IMR-90 (cell line): ENCODE results near the gene IP6K3. TPM values are rescaled to one million over a fixed set of nuclear protein-coding genes. Genes with fewer than 3 reads are reported as not detected.

Experiments
- ATAC-seq: fragments of 200-7000 bp; cut with Tn5 transposase; 2 replicates; pipeline ENCODE4 v1.9.1; 2020; ENCODE audit warnings: low read depth, mild to moderate bottlenecking, moderate library complexity
- BruUV-seq: library from RNA; stranded (reverse); fragments of 400-500 nt; replicated peaks from 2 replicates; lab custom pipeline; 2021; lab: Mats Ljungman, UMichigan
- CTCF ChIA-PET: fragments of 300-600 bp; formaldehyde crosslinking; extraction: SDS; loops from one replicate; lab custom pipeline; 2021; ENCODE audit warnings: antibody characterized with exemption; lab: Yijun Ruan, JAX
- POLR2A ChIA-PET: fragments of 300-600 bp; sonication (Branson Sonifier 250); formaldehyde crosslinking; loops from one replicate; lab custom pipeline; 2022; ENCODE audit warnings: antibody characterized with exemption; ENCODE audit not compliant: unreplicated experiment; lab: Charles Lee
- DNase-seq: peaks from one replicate; pipeline ENCODE4 v3.0.0; 2013
- H2AFZ ChIP-seq: replicated peaks from 2 replicates; pipeline ENCODE3; 2013; ENCODE audit warnings: low read length, mild to moderate bottlenecking; ENCODE audit not compliant: poor library complexity
- H2AK5ac ChIP-seq: 2 replicates; pipeline ENCODE4 v1.6.1; 2013; ENCODE audit warnings: low read depth, low read length, inconsistent platforms
- H2AK9ac ChIP-seq: replicated peaks from 2 replicates; pipeline ENCODE3; 2013; ENCODE audit warnings: mild to moderate bottlenecking, low read depth, low read length, moderate library complexity; ENCODE audit not compliant: poor library complexity
- H2BK120ac ChIP-seq: 2 replicates; pipeline ENCODE4 v1.6.1; 2013; ENCODE audit warnings: low read depth, low read length, inconsistent platforms
- H2BK15ac ChIP-seq: 3 replicates; pipeline ENCODE4 v1.6.1; 2013; ENCODE audit warnings: low read depth, low read length, inconsistent platforms
- H2BK20ac ChIP-seq: 2 replicates; pipeline ENCODE4 v1.6.1; 2013; ENCODE audit warnings: low read depth, mild to moderate bottlenecking, inconsistent platforms, low read length, moderate library complexity
- H2BK5ac ChIP-seq: 2 replicates; pipeline ENCODE4 v1.6.1; 2013; ENCODE audit warnings: mild to moderate bottlenecking, low read depth, low read length, inconsistent platforms; ENCODE audit not compliant: poor library complexity, severe bottlenecking
- H3K14ac ChIP-seq: replicated peaks from 2 replicates; pipeline ENCODE4 v1.6.1; 2013; ENCODE audit warnings: low read depth, low read length, inconsistent platforms
- H3K18ac ChIP-seq: 2 replicates; pipeline ENCODE4 v1.6.1; 2013; ENCODE audit warnings: low read depth, low read length, control low read depth
- H3K23ac ChIP-seq: 2 replicates; pipeline ENCODE4 v1.6.1; 2013; ENCODE audit warnings: low read depth, low read length, inconsistent platforms
- H3K27ac ChIP-seq: 2 replicates; pipeline ENCODE4 v1.5.1; 2013; ENCODE audit warnings: mild to moderate bottlenecking, control low read depth, low read length; ENCODE audit not compliant: insufficient read depth
- H3K27me3 ChIP-seq: 2 replicates; pipeline ENCODE4 v1.6.1; 2013; ENCODE audit warnings: low read length; ENCODE audit not compliant: control insufficient read depth, insufficient read depth
- H3K36me3 ChIP-seq: 2 replicates; pipeline ENCODE4 v1.6.1; 2013; ENCODE audit warnings: low read length, mixed read lengths; ENCODE audit not compliant: control insufficient read depth, insufficient read depth
- H3K4ac ChIP-seq: 2 replicates; pipeline ENCODE4 v1.6.1; 2013; ENCODE audit warnings: low read depth, low read length, inconsistent platforms
- H3K4me1 ChIP-seq: 2 replicates; pipeline ENCODE4 v1.6.1; 2013; ENCODE audit warnings: low read length, mixed read lengths; ENCODE audit not compliant: control insufficient read depth, insufficient read depth
- H3K4me2 ChIP-seq: 2 replicates; pipeline ENCODE4 v1.6.1; 2013; ENCODE audit warnings: low read depth, mild to moderate bottlenecking, control low read depth, low read length, moderate library complexity
- H3K4me3 ChIP-seq: 2 replicates; pipeline ENCODE4 v1.5.1; 2013; ENCODE audit warnings: low read depth, mild to moderate bottlenecking, control low read depth, low read length, moderate library complexity; ENCODE audit not compliant: insufficient read depth
- H3K56ac ChIP-seq: 2 replicates; pipeline ENCODE4 v1.6.1; 2013; ENCODE audit warnings: low read length, inconsistent platforms; ENCODE audit not compliant: insufficient read depth; ENCODE audit errors: extremely low read depth
- H3K79me1 ChIP-seq, 2 experiments: 2 replicates each; pipeline ENCODE4 v1.6.1; 2013; ENCODE audit warnings: low read length in 2 of 2, inconsistent platforms in 1 of 2, low read depth in 1 of 2
- H3K9ac ChIP-seq: 2 replicates; pipeline ENCODE4 v1.6.1; 2013; ENCODE audit warnings: low read depth, low read length, control low read depth
- H3K9me1 ChIP-seq: 2 replicates; pipeline ENCODE4 v1.6.1; 2013; ENCODE audit warnings: low read length, inconsistent platforms; ENCODE audit not compliant: insufficient read depth
- H3K9me3 ChIP-seq: 2 replicates; pipeline ENCODE4 v1.6.1; 2013; ENCODE audit warnings: low read length; ENCODE audit not compliant: control insufficient read depth, insufficient read depth
- H4K20me1 ChIP-seq: 2 replicates; pipeline ENCODE4 v1.6.1; 2013; ENCODE audit warnings: low read length, inconsistent platforms; ENCODE audit not compliant: insufficient read depth
- H4K5ac ChIP-seq: 2 replicates; pipeline ENCODE4 v1.6.1; 2013; ENCODE audit warnings: mild to moderate bottlenecking, low read depth, low read length, control low read depth
- H4K8ac ChIP-seq, 2 experiments: 2 replicates each; pipeline ENCODE4 v1.6.1; 2013; ENCODE audit warnings: low read depth in 2 of 2, low read length in 2 of 2, control low read depth in 1 of 2, inconsistent platforms in 1 of 2
- H4K91ac ChIP-seq: 2 replicates; pipeline ENCODE4 v1.6.1; 2013; ENCODE audit warnings: low read depth, low read length, inconsistent platforms; ENCODE audit not compliant: insufficient read depth
- CEBPB ChIP-seq: IDR thresholded peaks from 2 replicates; pipeline ENCODE4 v1.6.1; 2012; ENCODE audit warnings: low read depth, low read length, improper control_type of control experiment
- CHD1 ChIP-seq: IDR thresholded peaks from 2 replicates; pipeline ENCODE4 v1.6.1; 2012; ENCODE audit warnings: low read depth, low read length, improper control_type of control experiment
- MAFK ChIP-seq: IDR thresholded peaks from 2 replicates; pipeline ENCODE4 v1.6.1; 2012; ENCODE audit warnings: low read depth, low read length, improper control_type of control experiment
- MAZ ChIP-seq: IDR thresholded peaks from 2 replicates; pipeline ENCODE4 v1.6.1; 2012; ENCODE audit warnings: low read depth, mild to moderate bottlenecking, low read length, improper control_type of control experiment, moderate library complexity, borderline replicate concordance
- MXI1 ChIP-seq: IDR thresholded peaks from 2 replicates; pipeline ENCODE4 v1.6.1; 2012; ENCODE audit warnings: low read depth, mild to moderate bottlenecking, low read length, moderate library complexity, borderline replicate concordance
- NFE2L2 ChIP-seq: fragments of 150-350 bp; IDR thresholded peaks from 2 replicates; pipeline ENCODE4 v1.6.1; 2016; ENCODE audit warnings: low read depth, mild to moderate bottlenecking, low read length
- POLR2A ChIP-seq: IDR thresholded peaks from 2 replicates; pipeline ENCODE4 v1.6.1; 2012; ENCODE audit warnings: mild to moderate bottlenecking, low read depth, low read length
- RAD21 ChIP-seq: IDR thresholded peaks from 2 replicates; pipeline ENCODE4 v1.6.1; 2012; ENCODE audit warnings: low read length, improper control_type of control experiment
- RFX5 ChIP-seq: IDR thresholded peaks from 2 replicates; pipeline ENCODE4 v1.8.0; 2012; ENCODE audit warnings: low read depth, mild to moderate bottlenecking, low read length, moderate library complexity
- SMC3 ChIP-seq: fragments of 150-350 bp; IDR thresholded peaks from 2 replicates; pipeline ENCODE4 v1.6.1; 2016; ENCODE audit warnings: low read depth, mild to moderate bottlenecking, antibody characterized with exemption, low read length, moderate library complexity
- WGBS, 2 experiments: methylation state at CpG; one replicate each; pipeline versions ENCODE4 v1.1.5 to v1.1.7; 2013; ENCODE audit warnings: missing lambda C conversion rate in 2 of 2; ENCODE audit not compliant: insufficient read length in 1 of 2; ENCODE audit errors: extremely low coverage in 2 of 2; 5-methylcytosine and 5-hydroxymethylcytosine counted together
- dilution Hi-C: fragments of 300-500 bp; cut with HindIII; formaldehyde crosslinking; loops from one replicate; pipeline ENCODE4 v1.14.3; 2018; ENCODE audit warnings: low sequenced_read_pairs; ENCODE audit not compliant: unreplicated experiment
- in situ Hi-C: fragments of 300-500 bp; cut with MboI; formaldehyde crosslinking; loops from 3 replicates; pipeline ENCODE4 v1.14.3; 2019; ENCODE audit warnings: low sequenced_read_pairs, inconsistent platforms, mixed read lengths
- intact Hi-C: fragments of 100-400 bp; cut with micrococcal nuclease; formaldehyde crosslinking; loops from 2 replicates; pipeline ENCODE4 v1.10.0; 2022
- polyA plus RNA-seq, 3 experiments: library from polyadenylated mRNA; depleted of rRNA; stranded (reverse); fragments of >200 nt; gene quantifications; 2 replicates each; pipeline ENCODE4 v1.2.3, GENCODE V29; 2012; ENCODE audit warnings: low replicate concordance in 1 of 3
- total RNA-seq: library from RNA; depleted of rRNA; stranded (reverse); fragments of >200 nt; gene quantifications from 2 replicates; pipeline ENCODE4 v1.2.3, GENCODE V29; 2012
- TF ChIP-seq, protein P1 (sequence below): fragments of 150-350 bp; IDR thresholded peaks from 2 replicates; pipeline ENCODE4 v1.6.1; 2017; ENCODE audit warnings: mild to moderate bottlenecking, antibody characterized with exemption, low read length, low read depth
- TF ChIP-seq, protein P2 (sequence below): fragments of 150-350 bp; IDR thresholded peaks from 2 replicates; pipeline ENCODE4 v1.6.1; 2016; ENCODE audit warnings: low read depth, mild to moderate bottlenecking, low read length, moderate library complexity, borderline replicate concordance
- TF ChIP-seq, protein P3 (sequence below): conservative IDR thresholded peaks from 2 replicates; pipeline ENCODE4 v1.5.1; 2012; ENCODE audit warnings: mild to moderate bottlenecking, low read depth, low read length, improper control_type of control experiment

Gene IP6K3
- total and polyA plus RNA-seq, 2 of the 4 experiments (the other 2 are of a cell fraction), result 0.18 to 0.51 TPM

DNA sequence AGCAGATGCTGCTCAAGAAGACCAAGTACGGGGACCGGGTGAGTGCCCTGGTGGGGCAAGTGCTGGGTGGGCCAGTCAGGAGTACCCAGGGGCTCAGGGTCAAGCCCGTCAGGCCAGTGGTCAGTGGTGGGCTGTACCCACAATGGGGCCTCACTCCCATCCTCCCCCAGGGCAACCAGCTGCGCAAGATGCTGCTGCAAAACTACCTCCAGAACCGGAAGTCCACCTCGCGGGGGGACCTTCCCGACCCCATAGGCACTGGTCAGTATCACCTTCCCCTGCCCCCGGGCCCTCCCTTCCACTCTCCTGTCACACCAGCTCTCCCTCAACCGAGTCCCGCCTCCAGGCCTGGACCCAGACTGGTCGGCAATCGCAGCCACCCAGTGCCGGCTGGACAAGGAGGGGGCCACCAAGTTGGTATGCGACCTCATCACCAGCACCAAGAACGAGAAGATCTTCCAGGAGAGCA lies 62.2 kb downstream of the IP6K3 start:
- 100% methylated on average over 3 of the region's 16 CpGs; no CpG with 5 or more reads in 1 of the 2 experiments for WGBS, 2 experiments
- CTCF ChIA-PET, result no interaction called here
- Histone ChIP-seq H3K36me3 (peaks cover 8% of the 10 kb centered on the region), H3K27ac (no peak overlapping the region), H3K9me3 (no peaks in the 10 kb centered on the region), H3K14ac (no peak overlapping the region), H2AFZ (no peak overlapping the region), H4K20me1 (no peaks in the 10 kb centered on the region), H2AK9ac (peak overlapping the region; percentile 5), H4K8ac (no peak overlapping the region), H2BK5ac (no peak overlapping the region), H3K79me1 (no peaks in the 10 kb centered on the region), H3K4me2 (no peak overlapping the region), H2BK15ac (no peak overlapping the region), H3K9me1 (no peaks in the 10 kb centered on the region), H2BK20ac (no peak overlapping the region), H4K91ac (no peak overlapping the region), H3K56ac (no peak overlapping the region), H2AK5ac (no peak overlapping the region), H2BK120ac (no peak overlapping the region), H4K5ac (no peak overlapping the region), H3K4ac (no peak overlapping the region), H3K4me1 (no peaks in the 10 kb centered on the region), H3K18ac (no peak overlapping the region), H3K4me3 (no peak overlapping the region), H3K23ac (no peak overlapping the region), H3K27me3 (no peaks in the 10 kb centered on the region), H3K9ac (no peak overlapping the region)
- in situ Hi-C loops, result no loop called here
- TF ChIP-seq MAZ (no peak), RFX5 (no peak), RAD21 (no peak), CEBPB (no peak), SMC3 (no peak), MAFK (no peak), POLR2A (no peak), MXI1 (no peak), NFE2L2 (no peak), CHD1 (no peak)
- TF ChIP-seq, protein P1, sequence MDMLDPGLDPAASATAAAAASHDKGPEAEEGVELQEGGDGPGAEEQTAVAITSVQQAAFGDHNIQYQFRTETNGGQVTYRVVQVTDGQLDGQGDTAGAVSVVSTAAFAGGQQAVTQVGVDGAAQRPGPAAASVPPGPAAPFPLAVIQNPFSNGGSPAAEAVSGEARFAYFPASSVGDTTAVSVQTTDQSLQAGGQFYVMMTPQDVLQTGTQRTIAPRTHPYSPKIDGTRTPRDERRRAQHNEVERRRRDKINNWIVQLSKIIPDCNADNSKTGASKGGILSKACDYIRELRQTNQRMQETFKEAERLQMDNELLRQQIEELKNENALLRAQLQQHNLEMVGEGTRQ, result no peak
- TF ChIP-seq, protein P2, sequence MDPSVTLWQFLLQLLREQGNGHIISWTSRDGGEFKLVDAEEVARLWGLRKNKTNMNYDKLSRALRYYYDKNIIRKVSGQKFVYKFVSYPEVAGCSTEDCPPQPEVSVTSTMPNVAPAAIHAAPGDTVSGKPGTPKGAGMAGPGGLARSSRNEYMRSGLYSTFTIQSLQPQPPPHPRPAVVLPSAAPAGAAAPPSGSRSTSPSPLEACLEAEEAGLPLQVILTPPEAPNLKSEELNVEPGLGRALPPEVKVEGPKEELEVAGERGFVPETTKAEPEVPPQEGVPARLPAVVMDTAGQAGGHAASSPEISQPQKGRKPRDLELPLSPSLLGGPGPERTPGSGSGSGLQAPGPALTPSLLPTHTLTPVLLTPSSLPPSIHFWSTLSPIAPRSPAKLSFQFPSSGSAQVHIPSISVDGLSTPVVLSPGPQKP, result no peak
- TF ChIP-seq, protein P3, sequence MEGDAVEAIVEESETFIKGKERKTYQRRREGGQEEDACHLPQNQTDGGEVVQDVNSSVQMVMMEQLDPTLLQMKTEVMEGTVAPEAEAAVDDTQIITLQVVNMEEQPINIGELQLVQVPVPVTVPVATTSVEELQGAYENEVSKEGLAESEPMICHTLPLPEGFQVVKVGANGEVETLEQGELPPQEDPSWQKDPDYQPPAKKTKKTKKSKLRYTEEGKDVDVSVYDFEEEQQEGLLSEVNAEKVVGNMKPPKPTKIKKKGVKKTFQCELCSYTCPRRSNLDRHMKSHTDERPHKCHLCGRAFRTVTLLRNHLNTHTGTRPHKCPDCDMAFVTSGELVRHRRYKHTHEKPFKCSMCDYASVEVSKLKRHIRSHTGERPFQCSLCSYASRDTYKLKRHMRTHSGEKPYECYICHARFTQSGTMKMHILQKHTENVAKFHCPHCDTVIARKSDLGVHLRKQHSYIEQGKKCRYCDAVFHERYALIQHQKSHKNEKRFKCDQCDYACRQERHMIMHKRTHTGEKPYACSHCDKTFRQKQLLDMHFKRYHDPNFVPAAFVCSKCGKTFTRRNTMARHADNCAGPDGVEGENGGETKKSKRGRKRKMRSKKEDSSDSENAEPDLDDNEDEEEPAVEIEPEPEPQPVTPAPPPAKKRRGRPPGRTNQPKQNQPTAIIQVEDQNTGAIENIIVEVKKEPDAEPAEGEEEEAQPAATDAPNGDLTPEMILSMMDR, result no peak
- POLR2A ChIA-PET, result no interaction called here
- ATAC-seq (no peak), DNase-seq (no peak)
- intact Hi-C loops, result no loop called here
- no TSS peak for BruUV-seq
- dilution Hi-C loops, result no loop called here
